HG03460 (cell line): ENCODE data around the gene SRSF6.
"Not testable (repeated sequence)": the region's sequence is repeated elsewhere in the genome, so short reads cannot be mapped to it uniquely, and the experiment has no call there.

Source experiments
- ATAC-seq: cut with Tn5 transposase; IDR thresholded peaks from one replicate; pipeline ENCODE4 v1.9.1; 2021; ENCODE audit not compliant: unreplicated experiment

Gene SRSF6

GRCh38 chr20:43473381-43473704 is 15.6 kb downstream of the SRSF6 start:
- ATAC-seq = no peak

GRCh38 chr20:43477193-43477592 is 19.5 kb downstream of the SRSF6 start:
- ATAC-seq = no peak

- ATAC-seq = no peak
Observed at GRCh38 chr20:43477619-43478018, 19.9 kb downstream of the SRSF6 start.

- ATAC-seq = no peak
Observed at GRCh38 chr20:43490038-43490437, 32.3 kb downstream of the SRSF6 start.

- peak; percentile 62 for ATAC-seq
Observed at GRCh38 chr20:43492101-43492500, 34.4 kb downstream of the SRSF6 start.

- no peak for ATAC-seq
Observed at GRCh38 chr20:43495388-43495787, 37.7 kb downstream of the SRSF6 start.

GRCh38 chr20:43502021-43502420 is 44.3 kb downstream of the SRSF6 start:
- ATAC-seq = not testable (repeated sequence)

GRCh38 chr20:43506238-43506637 is 48.5 kb downstream of the SRSF6 start:
- no peak for ATAC-seq

- no peak for ATAC-seq
Observed at GRCh38 chr20:43507150-43508080, 49.7 kb downstream of the SRSF6 start, which contains the start of gene L3MBTL1. Gene L3MBTL1, plus strand, starts transcription at chr20:43507697. Its CDS starts 5,807 bp downstream, at chr20:43513504.

- ATAC-seq = no peak
Observed at GRCh38 chr20:43508106-43508505, 50.4 kb downstream of the SRSF6 start.

GRCh38 chr20:43508604-43509040 is 50.9 kb downstream of the SRSF6 start:
- ATAC-seq = no peak

GRCh38 chr20:43511879-43512278 is 54.2 kb downstream of the SRSF6 start:
- ATAC-seq = no peak

GRCh38 chr20:43513372-43513930 is 55.8 kb downstream of the SRSF6 start:
- ATAC-seq = no peak
